ENCODE results near the gene SMYD3.
A peak's percentile ranks its signal among the peaks of the same experiment; 100 is the strongest.
"Not testable (repeated sequence)": the region's sequence is repeated elsewhere in the genome, so short reads cannot be mapped to it uniquely, and the experiment has no call there.

SMYD3 gene

GRCh38 chr1:246035060-246035541, 472.0 kb downstream of the SMYD3 start:
- Histone ChIP-seq H3K36me3 (ENCODE audit: control insufficient read depth in 2 of 2, insufficient read depth in 2 of 2, low read length in 2 of 2) (no peaks in the 10 kb centered on the region), H3K9me3 (ENCODE audit: control insufficient read depth in 2 of 2, low read length in 2 of 2) (no peaks in the 10 kb centered on the region), H3K27ac (ENCODE audit: low read depth in 2 of 2, low read length in 2 of 2) (no peak overlapping the region), H3K4me1 (ENCODE audit: control insufficient read depth in 2 of 2, insufficient read depth in 2 of 2, low read length in 2 of 2) (no peaks in the 10 kb centered on the region), H3K4me3 (ENCODE audit: low read length in 2 of 2) (peak overlapping the region in 1 of 2 donors; percentile 4), H3K9ac (ENCODE audit: low read depth in 1 of 2, low read length in 2 of 2) (no peak overlapping the region), H3K27me3 (ENCODE audit: control insufficient read depth in 2 of 2, insufficient read depth in 2 of 2, low read length in 2 of 2) (no peaks in the 10 kb centered on the region)

GRCh38 chr1:246034630-246035029, 472.4 kb downstream of the SMYD3 start:
- H3K9me3 ChIP-seq (ENCODE audit: control insufficient read depth in 2 of 2, low read length in 2 of 2): no peaks in the 10 kb centered on the region
- H3K4me1 ChIP-seq (ENCODE audit: control insufficient read depth in 2 of 2, insufficient read depth in 2 of 2, low read length in 2 of 2): no peaks in the 10 kb centered on the region
- H3K4me3 ChIP-seq (ENCODE audit: low read length in 2 of 2): no peak overlapping the region
- no peaks in the 10 kb centered on the region for H3K36me3 ChIP-seq (ENCODE audit: control insufficient read depth in 2 of 2, insufficient read depth in 2 of 2, low read length in 2 of 2)
- H3K27ac ChIP-seq (ENCODE audit: low read depth in 2 of 2, low read length in 2 of 2): no peak overlapping the region
- no peaks in the 10 kb centered on the region for H3K27me3 ChIP-seq (ENCODE audit: control insufficient read depth in 2 of 2, insufficient read depth in 2 of 2, low read length in 2 of 2)
- no peak overlapping the region for H3K9ac ChIP-seq (ENCODE audit: low read depth in 1 of 2, low read length in 2 of 2)

- Histone ChIP-seq H3K4me3 (ENCODE audit: low read length in 2 of 2) (no peak overlapping the region), H3K27me3 (ENCODE audit: control insufficient read depth in 2 of 2, insufficient read depth in 2 of 2, low read length in 2 of 2) (no peaks in the 10 kb centered on the region), H3K36me3 (ENCODE audit: control insufficient read depth in 2 of 2, insufficient read depth in 2 of 2, low read length in 2 of 2) (no peaks in the 10 kb centered on the region), H3K4me1 (ENCODE audit: control insufficient read depth in 2 of 2, insufficient read depth in 2 of 2, low read length in 2 of 2) (no peaks in the 10 kb centered on the region), H3K9me3 (ENCODE audit: control insufficient read depth in 2 of 2, low read length in 2 of 2) (no peaks in the 10 kb centered on the region), H3K27ac (ENCODE audit: low read depth in 2 of 2, low read length in 2 of 2) (no peak overlapping the region), H3K9ac (ENCODE audit: low read depth in 1 of 2, low read length in 2 of 2) (no peak overlapping the region)
These were observed 474.1 kb downstream of the SMYD3 start for GRCh38 chr1:246032984-246033383.

DNA sequence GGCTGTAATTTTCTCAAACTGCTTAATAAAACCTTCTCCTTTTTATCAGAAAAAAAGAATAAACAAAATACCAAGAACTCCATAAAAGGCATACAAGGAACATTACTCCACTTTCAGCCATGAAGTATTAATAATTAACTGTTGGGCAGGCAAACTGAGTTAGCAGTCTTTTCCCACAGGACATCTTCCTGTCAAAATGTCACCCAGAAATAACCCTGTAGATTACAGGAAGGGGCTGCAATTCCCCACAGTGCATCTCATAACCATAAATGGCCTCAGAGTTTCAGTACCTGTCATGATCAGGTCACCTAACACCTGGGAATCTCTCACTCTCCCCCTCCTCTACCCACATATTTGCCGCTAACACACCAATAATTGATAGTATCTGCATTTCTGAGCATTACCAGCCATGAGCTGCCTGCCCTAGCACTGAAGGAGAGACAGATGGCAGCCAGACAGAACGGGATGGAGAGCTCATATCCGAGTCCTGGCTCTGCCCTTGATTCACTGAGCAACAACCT, 475.0 kb downstream of the SMYD3 start:
- H3K4me1 ChIP-seq (ENCODE audit: control insufficient read depth in 2 of 2, insufficient read depth in 2 of 2, low read length in 2 of 2): no peaks in the 10 kb centered on the region
- H3K36me3 ChIP-seq (ENCODE audit: control insufficient read depth in 2 of 2, insufficient read depth in 2 of 2, low read length in 2 of 2): no peaks in the 10 kb centered on the region
- no peak overlapping the region for H3K9ac ChIP-seq (ENCODE audit: low read depth in 1 of 2, low read length in 2 of 2)
- no peaks in the 10 kb centered on the region for H3K27me3 ChIP-seq (ENCODE audit: control insufficient read depth in 2 of 2, insufficient read depth in 2 of 2, low read length in 2 of 2)
- no peak overlapping the region for H3K27ac ChIP-seq (ENCODE audit: low read depth in 2 of 2, low read length in 2 of 2)
- no peaks in the 10 kb centered on the region for H3K9me3 ChIP-seq (ENCODE audit: control insufficient read depth in 2 of 2, low read length in 2 of 2)
- no peak overlapping the region for H3K4me3 ChIP-seq (ENCODE audit: low read length in 2 of 2)

DNA sequence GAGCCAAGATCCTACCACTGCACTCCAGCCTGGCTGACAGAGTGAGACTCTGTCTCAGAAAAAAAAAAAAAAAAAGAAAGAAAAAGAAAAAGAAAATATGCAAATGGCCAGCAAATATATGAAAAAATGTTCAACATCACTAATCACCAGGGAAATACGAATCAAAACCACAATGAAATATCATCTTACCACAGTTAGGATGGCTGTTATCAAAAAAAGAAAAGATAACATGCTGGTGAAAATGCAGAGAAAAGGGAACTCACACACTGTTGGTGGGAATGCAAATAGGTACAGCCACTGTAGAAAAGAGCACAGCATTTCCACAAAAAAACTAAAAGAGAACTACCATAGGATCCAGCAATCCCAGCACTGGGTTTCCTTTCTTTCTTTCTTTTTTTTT, 477.5 kb downstream of the SMYD3 start:
- Histone ChIP-seq H3K9me3 (ENCODE audit: control insufficient read depth in 2 of 2, low read length in 2 of 2) (no peaks in the 10 kb centered on the region), H3K4me3 (ENCODE audit: low read length in 2 of 2) (no peak overlapping the region)

DNA sequence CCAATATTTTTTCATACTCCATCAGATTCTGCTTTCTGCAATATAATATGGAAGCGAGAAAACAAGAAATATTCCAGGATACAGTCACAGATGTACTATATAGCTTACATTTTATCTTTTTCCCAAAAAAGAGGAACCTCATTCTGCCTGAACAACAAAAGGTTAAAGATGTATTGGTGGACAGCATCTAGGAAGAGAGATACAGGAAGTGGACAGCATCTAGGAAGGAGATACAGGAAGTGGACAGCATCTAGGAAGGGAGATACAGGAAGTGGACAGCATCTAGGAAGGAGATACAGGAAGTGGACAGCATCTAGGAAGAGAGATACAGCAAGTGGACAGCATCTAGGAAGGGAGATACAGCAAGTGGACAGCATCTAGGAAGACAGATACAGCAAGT, 483.0 kb downstream of the SMYD3 start:
- not testable (repeated sequence) for H3K36me3 ChIP-seq (ENCODE audit: control insufficient read depth in 2 of 2, insufficient read depth in 2 of 2, low read length in 2 of 2); H3K4me1 ChIP-seq (ENCODE audit: control insufficient read depth in 2 of 2, insufficient read depth in 2 of 2, low read length in 2 of 2); H3K4me3 ChIP-seq (ENCODE audit: low read length in 2 of 2)

More for the DNA sequence above, 477.5 kb downstream of the SMYD3 start:
- no peak overlapping the region for H3K9ac ChIP-seq (ENCODE audit: low read depth in 1 of 2, low read length in 2 of 2)
- no peaks in the 10 kb centered on the region for H3K27me3 ChIP-seq (ENCODE audit: control insufficient read depth in 2 of 2, insufficient read depth in 2 of 2, low read length in 2 of 2)
- H3K4me1 ChIP-seq (ENCODE audit: control insufficient read depth in 2 of 2, insufficient read depth in 2 of 2, low read length in 2 of 2): no peaks in the 10 kb centered on the region
- H3K27ac ChIP-seq (ENCODE audit: low read depth in 2 of 2, low read length in 2 of 2): no peak overlapping the region
- no peaks in the 10 kb centered on the region for H3K36me3 ChIP-seq (ENCODE audit: control insufficient read depth in 2 of 2, insufficient read depth in 2 of 2, low read length in 2 of 2)

DNA sequence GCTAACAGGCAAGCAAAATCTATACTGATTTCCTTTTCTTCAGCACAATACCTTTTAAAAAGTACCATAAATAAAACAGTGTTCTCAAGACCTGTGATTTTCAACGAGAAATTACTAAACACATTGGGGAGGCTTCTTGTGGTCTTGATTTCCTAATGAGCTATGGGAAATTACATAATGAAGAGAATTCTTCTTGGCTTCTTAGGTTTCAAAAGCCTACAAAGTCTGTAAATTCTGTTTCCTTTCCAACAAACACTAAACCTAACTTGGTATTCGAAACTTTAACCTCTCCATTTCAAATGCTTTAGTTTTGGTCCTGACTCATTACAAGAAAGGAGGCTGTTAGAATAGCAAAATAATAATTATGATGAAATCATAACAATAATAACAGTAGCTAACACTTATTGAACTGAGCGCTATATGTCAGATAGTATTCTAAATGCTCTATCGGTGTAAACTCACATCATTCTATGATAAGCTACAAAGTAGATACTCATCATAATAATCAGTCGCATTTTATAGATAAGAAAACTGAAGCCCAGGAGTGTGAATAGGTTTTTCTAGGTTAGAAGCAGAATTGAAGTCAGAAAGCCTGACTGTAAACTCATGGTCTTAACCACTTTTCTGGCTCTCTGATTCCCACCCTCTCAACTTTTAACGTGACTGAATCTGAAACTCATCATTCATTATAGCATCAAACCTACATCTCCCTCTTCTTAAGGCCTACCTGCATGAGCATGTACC, 486.7 kb downstream of the SMYD3 start:
- Histone ChIP-seq H3K36me3 (ENCODE audit: control insufficient read depth in 2 of 2, insufficient read depth in 2 of 2, low read length in 2 of 2) (no peaks in the 10 kb centered on the region), H3K27me3 (ENCODE audit: control insufficient read depth in 2 of 2, insufficient read depth in 2 of 2, low read length in 2 of 2) (no peaks in the 10 kb centered on the region), H3K27ac (ENCODE audit: low read depth in 2 of 2, low read length in 2 of 2) (no peak overlapping the region), H3K9me3 (ENCODE audit: control insufficient read depth in 2 of 2, low read length in 2 of 2) (no peaks in the 10 kb centered on the region), H3K4me1 (ENCODE audit: control insufficient read depth in 2 of 2, insufficient read depth in 2 of 2, low read length in 2 of 2) (no peaks in the 10 kb centered on the region), H3K4me3 (ENCODE audit: low read length in 2 of 2) (no peak overlapping the region), H3K9ac (ENCODE audit: low read depth in 1 of 2, low read length in 2 of 2) (no peak overlapping the region)

More for the DNA sequence above, 483.0 kb downstream of the SMYD3 start:
- H3K9ac ChIP-seq (ENCODE audit: low read depth in 1 of 2, low read length in 2 of 2); H3K27ac ChIP-seq (ENCODE audit: low read depth in 2 of 2, low read length in 2 of 2); H3K27me3 ChIP-seq (ENCODE audit: control insufficient read depth in 2 of 2, insufficient read depth in 2 of 2, low read length in 2 of 2); H3K9me3 ChIP-seq (ENCODE audit: control insufficient read depth in 2 of 2, low read length in 2 of 2): not testable (repeated sequence)

- Histone ChIP-seq H3K36me3 (ENCODE audit: control insufficient read depth in 2 of 2, insufficient read depth in 2 of 2, low read length in 2 of 2) (no peaks in the 10 kb centered on the region), H3K27ac (ENCODE audit: low read depth in 2 of 2, low read length in 2 of 2) (no peak overlapping the region), H3K9me3 (ENCODE audit: control insufficient read depth in 2 of 2, low read length in 2 of 2) (no peaks in the 10 kb centered on the region), H3K27me3 (ENCODE audit: control insufficient read depth in 2 of 2, insufficient read depth in 2 of 2, low read length in 2 of 2) (no peaks in the 10 kb centered on the region), H3K9ac (ENCODE audit: low read depth in 1 of 2, low read length in 2 of 2) (no peak overlapping the region), H3K4me3 (ENCODE audit: low read length in 2 of 2) (no peak overlapping the region), H3K4me1 (ENCODE audit: control insufficient read depth in 2 of 2, insufficient read depth in 2 of 2, low read length in 2 of 2) (no peaks in the 10 kb centered on the region)
These were observed 488.9 kb downstream of the SMYD3 start for GRCh38 chr1:246018146-246018545.

GRCh38 chr1:246012341-246012740, 494.7 kb downstream of the SMYD3 start:
- Histone ChIP-seq H3K4me3 (ENCODE audit: low read length in 2 of 2) (no peak overlapping the region), H3K27ac (ENCODE audit: low read depth in 2 of 2, low read length in 2 of 2) (no peak overlapping the region), H3K9me3 (ENCODE audit: control insufficient read depth in 2 of 2, low read length in 2 of 2) (no peaks in the 10 kb centered on the region), H3K27me3 (ENCODE audit: control insufficient read depth in 2 of 2, insufficient read depth in 2 of 2, low read length in 2 of 2) (no peaks in the 10 kb centered on the region), H3K9ac (ENCODE audit: low read depth in 1 of 2, low read length in 2 of 2) (no peak overlapping the region), H3K4me1 (ENCODE audit: control insufficient read depth in 2 of 2, insufficient read depth in 2 of 2, low read length in 2 of 2) (no peaks in the 10 kb centered on the region), H3K36me3 (ENCODE audit: control insufficient read depth in 2 of 2, insufficient read depth in 2 of 2, low read length in 2 of 2) (no peaks in the 10 kb centered on the region)

DNA sequence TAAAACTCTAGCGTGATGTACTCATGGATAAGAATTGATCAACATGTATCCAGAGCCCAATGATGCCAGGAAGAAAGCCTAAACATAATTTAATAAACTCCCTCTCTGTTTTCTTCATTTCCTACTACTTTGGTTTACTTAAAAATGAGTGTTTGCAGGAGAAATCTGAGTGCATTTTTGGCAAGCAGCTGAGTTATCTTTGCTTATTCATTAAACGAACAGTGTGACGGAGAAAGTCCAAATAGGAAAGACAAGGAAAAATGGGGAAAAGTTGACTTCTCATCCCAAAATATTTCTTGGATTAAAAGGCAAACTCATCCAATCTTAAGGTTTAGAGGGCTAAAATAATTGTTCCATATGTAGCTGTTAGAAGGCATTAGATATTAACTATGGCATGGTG, 496.7 kb downstream of the SMYD3 start:
- Histone ChIP-seq H3K9me3 (ENCODE audit: control insufficient read depth in 2 of 2, low read length in 2 of 2) (no peaks in the 10 kb centered on the region), H3K36me3 (ENCODE audit: control insufficient read depth in 2 of 2, insufficient read depth in 2 of 2, low read length in 2 of 2) (no peaks in the 10 kb centered on the region), H3K4me1 (ENCODE audit: control insufficient read depth in 2 of 2, insufficient read depth in 2 of 2, low read length in 2 of 2) (no peaks in the 10 kb centered on the region), H3K27me3 (ENCODE audit: control insufficient read depth in 2 of 2, insufficient read depth in 2 of 2, low read length in 2 of 2) (no peaks in the 10 kb centered on the region), H3K4me3 (ENCODE audit: low read length in 2 of 2) (no peak overlapping the region), H3K27ac (ENCODE audit: low read depth in 2 of 2, low read length in 2 of 2) (no peak overlapping the region), H3K9ac (ENCODE audit: low read depth in 1 of 2, low read length in 2 of 2) (no peak overlapping the region)

Data from mucosa of rectum (tissue), 2 donors.